Uterus (tissue), 2 donors: ENCODE data around the gene ZC3H7A.

Experiments used
- CTCF ChIP-seq, 4 experiments: fragments of 200-600 bp in 2 of 4; fragments of 450-650 bp in 2 of 4; sonication (generic) in 2 of 4; IDR thresholded peaks; one replicate each; pipeline ENCODE4 v1.5.1; 2016 to 2019; ENCODE audit warnings: antibody characterized with exemption in 4 of 4, mild to moderate bottlenecking in 2 of 4, moderate library complexity in 1 of 4
- POLR2A ChIP-seq, 2 donors: fragments of 450-650 bp; IDR thresholded peaks; one replicate each; pipeline ENCODE4 v1.6.1; 2016; ENCODE audit warnings: antibody characterized with exemption in 2 of 2, mild to moderate bottlenecking in 1 of 2, moderate library complexity in 1 of 2

DNA sequence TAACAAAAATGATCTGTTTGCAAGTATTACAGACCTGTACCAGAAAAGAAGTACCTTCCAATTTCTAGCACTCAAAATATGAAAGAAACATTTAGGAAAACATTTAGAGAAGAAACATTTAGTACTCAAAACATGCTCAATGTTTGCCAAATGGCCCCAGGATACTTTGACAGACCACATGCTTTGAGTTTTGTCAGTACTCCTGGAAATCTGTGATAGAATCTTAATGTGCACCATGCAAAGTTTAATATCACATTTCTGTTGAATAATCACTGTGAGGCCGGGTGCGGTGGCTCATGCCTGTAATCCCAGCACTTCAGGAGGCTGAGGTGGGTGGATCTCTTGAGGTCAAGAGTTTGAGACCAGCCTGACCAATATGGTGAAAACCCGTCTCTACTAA is 8.5 kb upstream of the ZC3H7A start:
- TF ChIP-seq CTCF (IDR thresholded peaks at IDR 0.05): no peak
- no peak for TF ChIP-seq POLR2A (IDR thresholded peaks at IDR 0.05)
